Hepatocyte (in vitro differentiated cells): ENCODE data around the gene PACRG.

Experiments
- EZH2 ChIP-seq: fragments of 200-600 bp; sonication (generic); IDR thresholded peaks from 2 replicates; pipeline ENCODE4 v1.6.1; 2016; ENCODE audit warnings: antibody characterized with exemption, mild to moderate bottlenecking, borderline replicate concordance
- EZH2phosphoT487 ChIP-seq: fragments of 200-600 bp; sonication (generic); IDR thresholded peaks from one replicate; pipeline ENCODE4 v1.6.1; 2018; ENCODE audit warnings: antibody characterized with exemption, mild to moderate bottlenecking, low read depth, moderate library complexity; ENCODE audit not compliant: unreplicated experiment, severe bottlenecking
- TF ChIP-seq, protein P1 (sequence below): fragments of 200-600 bp; sonication (generic); IDR thresholded peaks from 2 replicates; pipeline ENCODE4 v1.5.1; 2016; ENCODE audit warnings: antibody characterized with exemption, mild to moderate bottlenecking; ENCODE audit not compliant: poor library complexity

DNA sequence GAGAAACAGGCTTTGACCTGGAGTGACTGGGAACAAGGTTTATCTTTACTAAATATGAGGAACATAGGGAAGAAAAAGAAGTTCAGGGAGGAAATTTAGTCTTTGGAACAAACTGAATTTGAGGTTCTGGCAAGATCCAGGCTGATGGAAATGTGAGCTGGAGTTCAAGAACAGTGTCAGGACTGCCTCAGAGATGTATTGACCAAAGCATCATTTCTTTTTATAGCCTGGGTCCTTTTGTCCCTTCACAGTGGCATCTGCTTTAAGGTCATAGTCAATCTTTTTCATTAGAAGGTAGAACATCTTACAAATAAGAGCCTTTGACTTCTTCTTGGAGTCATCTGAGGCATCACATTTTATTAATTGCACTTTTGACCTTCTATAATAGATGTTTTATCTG is 360.2 kb downstream of the PACRG start:
- TF ChIP-seq EZH2 (no peak), EZH2phosphoT487 (no peak)
- TF ChIP-seq, protein P1, sequence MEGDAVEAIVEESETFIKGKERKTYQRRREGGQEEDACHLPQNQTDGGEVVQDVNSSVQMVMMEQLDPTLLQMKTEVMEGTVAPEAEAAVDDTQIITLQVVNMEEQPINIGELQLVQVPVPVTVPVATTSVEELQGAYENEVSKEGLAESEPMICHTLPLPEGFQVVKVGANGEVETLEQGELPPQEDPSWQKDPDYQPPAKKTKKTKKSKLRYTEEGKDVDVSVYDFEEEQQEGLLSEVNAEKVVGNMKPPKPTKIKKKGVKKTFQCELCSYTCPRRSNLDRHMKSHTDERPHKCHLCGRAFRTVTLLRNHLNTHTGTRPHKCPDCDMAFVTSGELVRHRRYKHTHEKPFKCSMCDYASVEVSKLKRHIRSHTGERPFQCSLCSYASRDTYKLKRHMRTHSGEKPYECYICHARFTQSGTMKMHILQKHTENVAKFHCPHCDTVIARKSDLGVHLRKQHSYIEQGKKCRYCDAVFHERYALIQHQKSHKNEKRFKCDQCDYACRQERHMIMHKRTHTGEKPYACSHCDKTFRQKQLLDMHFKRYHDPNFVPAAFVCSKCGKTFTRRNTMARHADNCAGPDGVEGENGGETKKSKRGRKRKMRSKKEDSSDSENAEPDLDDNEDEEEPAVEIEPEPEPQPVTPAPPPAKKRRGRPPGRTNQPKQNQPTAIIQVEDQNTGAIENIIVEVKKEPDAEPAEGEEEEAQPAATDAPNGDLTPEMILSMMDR: no peak
